Posterior vena cava (tissue), 2 donors: ENCODE data around the gene ARMC5. TPM values are rescaled to one million over a fixed set of nuclear protein-coding genes. Genes with fewer than 3 reads are reported as not detected.
"Not testable (repeated sequence)": the region's sequence is repeated elsewhere in the genome, so short reads cannot be mapped to it uniquely, and the experiment has no call there.

Experiments
- DNase-seq: peaks from one replicate; pipeline ENCODE4 v3.0.0-alpha.2; 2020; ENCODE audit warnings: low spot score
- intact Hi-C, 2 donors: fragments of 100-400 bp; cut with DNase I; formaldehyde crosslinking; loops; one replicate each; pipeline versions ENCODE4 v1.14.1 to v1.14.2; 2022 to 2023
- total RNA-seq, 2 donors: library from RNA; stranded (reverse); fragmentation: NEBNext Ultra II Directional; extraction: Animal tissue kit (Norgen Biotek cat#: 25700); gene quantifications; one replicate each; pipeline ENCODE4 v1.2.1, GENCODE V29; 2021
- donor health status: DM: yes; HTN: yes; CAD: no.
- donor health status: DM: yes; HTN: yes; CAD: no.

Gene ARMC5
- total RNA-seq, 2 donors from 2014 or later, result 6.4 to 8.3 TPM

DNA sequence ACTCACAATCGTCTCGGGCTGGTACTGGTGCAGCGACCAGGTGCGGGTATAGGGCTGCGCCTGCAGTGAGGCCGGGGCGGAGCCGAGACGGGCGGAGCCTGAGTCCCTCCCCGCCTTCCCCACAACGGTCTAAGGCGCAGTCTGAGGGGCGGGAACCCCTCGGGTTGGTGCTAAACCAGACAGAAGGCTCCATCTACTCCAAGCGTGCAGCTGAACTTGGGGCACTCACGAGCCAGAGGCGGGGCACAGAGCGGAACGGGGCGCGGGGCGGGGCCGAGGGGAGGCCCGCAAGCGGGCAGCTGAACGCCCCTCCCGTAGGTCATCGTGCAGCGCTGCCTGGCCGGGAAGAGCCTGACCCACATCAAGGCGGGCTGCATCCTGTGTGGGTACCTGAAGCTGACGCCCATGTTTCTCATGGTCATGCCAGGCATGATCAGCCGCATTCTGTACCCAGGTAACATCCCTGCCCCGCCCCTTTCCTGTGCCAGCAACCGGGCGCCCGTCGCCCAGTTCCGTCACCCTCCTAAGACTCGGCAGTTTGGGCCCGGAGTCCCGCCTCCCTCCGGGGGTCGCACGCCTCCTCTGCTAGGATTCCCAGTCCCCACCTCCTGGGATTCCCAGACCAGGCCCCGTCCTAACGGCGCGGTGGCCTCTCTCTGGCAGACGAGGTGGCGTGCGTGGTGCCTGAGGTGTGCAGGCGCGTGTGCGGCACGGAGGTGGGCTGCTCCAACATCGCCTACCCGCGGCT, 28.6 kb downstream of the ARMC5 start:
- DNase-seq, result peak; percentile 84

GRCh38 chr16:31488468-31489297, 29.4 kb downstream of the ARMC5 start:
- peak; percentile 81 for DNase-seq
- intact Hi-C loops, result no loop called here

More for the DNA sequence above, 28.6 kb downstream of the ARMC5 start:
- intact Hi-C loops, result no loop called here

- intact Hi-C loops, result no loop called here
- no peak for DNase-seq
These were observed 29.9 kb downstream of the ARMC5 start for GRCh38 chr16:31489298-31489564.

DNA sequence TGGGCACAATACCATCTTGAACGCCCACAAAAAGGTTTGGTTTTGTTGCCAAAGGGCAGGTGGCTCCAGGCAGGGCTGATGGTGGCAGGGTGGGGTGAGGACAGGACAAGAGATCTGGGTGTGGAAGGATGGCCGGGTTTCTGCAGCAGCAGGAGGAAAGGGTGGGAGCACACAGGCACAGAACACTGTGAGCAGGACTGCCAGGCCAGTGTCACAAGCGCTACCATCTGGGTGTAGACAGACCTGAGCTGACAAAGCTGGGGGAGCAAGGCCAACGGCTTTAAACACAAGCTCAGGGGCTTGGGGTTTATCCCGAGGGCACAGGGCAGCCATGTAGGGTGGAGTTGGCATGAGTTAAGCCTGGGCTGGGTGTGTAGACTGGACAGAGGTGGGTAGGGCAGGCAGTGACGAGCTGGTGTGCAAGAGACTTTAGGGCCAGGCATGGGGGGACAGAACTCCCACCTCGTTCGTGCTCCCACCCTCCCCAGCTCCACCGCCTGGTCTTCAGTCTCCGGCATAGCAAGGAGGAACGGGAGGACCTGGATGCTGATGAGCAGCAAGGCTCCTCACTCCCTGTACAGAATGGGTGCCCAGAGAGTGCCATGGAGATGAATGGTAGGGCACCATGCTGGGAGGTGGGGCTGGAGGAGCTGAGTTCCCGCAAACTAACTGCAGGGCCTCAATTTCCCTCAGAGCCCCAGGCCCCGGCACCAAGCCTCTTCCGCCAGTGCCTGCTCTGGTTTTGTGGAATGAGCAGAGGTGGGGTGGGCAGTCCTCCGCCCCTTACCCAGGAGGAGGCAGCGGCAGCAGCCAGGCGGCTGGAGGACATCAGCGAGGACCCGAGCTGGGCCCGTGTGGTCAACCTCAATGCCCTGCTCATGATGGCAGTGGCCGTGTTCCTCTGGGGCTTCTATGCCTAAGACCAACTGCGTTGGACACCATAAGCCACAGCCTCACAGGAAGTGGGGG, 30.6 kb downstream of the ARMC5 start:
- intact Hi-C loops, result loop anchor here in 1 of 2 donors (10.0 kb wide), 1 partner anchor 1755 kb away; no protein-coding TSS in a partner anchor
- DNase-seq, result peak; percentile 54

DNA sequence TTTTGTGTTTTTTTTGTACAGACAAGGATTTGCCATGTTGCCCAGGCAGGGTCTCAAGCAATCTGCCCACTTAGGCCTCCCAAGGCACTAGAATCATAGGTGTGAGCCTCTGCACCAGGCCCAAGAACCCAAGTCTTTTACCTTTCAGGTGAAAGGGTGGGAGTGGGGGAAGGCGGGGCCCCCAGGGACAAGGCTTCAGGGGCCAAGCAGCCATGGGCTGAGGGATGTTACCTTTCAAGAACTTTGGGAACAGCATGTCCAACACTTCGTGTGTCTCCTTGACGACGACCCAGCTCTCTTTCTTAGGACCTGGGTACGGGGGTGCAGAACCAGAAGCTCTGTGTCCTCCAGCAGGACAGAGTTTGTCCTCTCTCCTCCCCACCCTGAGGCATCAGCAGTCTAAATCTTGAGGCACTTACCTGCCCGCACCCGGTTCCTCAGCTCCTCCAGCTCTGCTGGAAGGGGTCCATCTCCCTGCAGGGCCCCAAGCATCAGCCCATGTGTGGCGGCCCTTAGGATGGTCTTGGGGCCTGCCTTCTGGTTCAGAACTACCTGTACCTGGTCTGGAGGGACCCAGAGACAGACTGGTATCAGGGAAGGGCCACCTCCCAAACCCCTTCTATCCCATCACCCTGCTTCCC, 32.6 kb downstream of the ARMC5 start:
- peak; percentile 71 for DNase-seq
- intact Hi-C loops, result loop anchor here in 1 of 2 donors (10.0 kb wide), 1 partner anchor 1757 kb away; no protein-coding TSS in a partner anchor

DNA sequence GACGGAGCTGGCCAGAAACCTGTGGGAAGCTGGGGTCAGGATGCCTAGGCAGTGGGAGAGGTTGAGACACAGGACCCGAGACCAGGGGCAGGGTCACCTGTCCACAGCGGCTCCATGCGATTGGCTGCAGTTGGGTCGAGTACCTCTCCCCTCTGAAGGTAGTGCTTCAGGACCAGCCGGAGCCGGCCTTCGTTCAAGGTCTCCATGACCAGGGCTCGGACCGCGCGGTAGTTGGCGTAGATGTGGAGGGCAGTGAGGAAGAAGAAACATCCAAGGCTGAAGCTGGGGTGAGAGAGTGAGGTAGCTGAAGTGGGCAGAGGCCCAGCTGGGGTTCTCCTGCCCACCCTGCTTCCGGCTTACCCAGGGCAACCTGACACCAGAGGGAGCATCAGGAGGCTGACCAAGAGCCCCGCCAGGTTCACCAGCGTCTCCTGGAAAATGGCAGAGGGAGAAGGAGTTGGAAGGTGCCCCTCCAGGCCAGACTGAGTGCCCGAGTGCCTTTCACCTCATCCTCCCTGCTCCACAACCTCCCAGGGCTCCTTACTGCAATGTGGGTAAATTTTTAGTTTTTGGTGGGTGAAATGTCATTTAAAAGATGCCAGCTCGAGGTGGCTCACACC, 34.3 kb downstream of the ARMC5 start:
- intact Hi-C loops, result loop anchor here in 1 of 2 donors (10.0 kb wide), 1 partner anchor 1759 kb away; no protein-coding TSS in a partner anchor
- peak; percentile 58 for DNase-seq

DNA sequence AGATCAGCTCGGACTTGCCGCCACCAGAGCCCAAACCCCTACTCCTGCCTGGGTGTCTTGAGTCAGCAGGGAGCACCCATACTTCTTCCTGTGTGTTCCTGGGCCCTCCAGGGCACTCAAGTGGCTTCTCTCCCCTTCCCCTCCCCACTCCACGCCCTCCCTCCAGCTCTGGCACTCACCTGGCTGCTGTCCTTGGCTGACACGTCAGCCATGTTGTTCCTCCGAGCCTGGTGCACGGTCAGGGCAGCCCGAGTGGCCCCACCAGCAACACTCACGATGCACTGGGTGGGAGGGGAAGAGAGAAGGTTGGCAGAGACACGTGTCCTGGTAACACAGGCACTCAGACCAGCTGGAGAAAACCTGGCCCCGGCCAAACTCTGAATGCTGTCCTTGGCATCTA, 37.4 kb downstream of the ARMC5 start:
- DNase-seq, result peak; percentile 66
- intact Hi-C loops, result loop anchor here in 1 of 2 donors (10.0 kb wide), 1 partner anchor 1762 kb away; no protein-coding TSS in a partner anchor

GRCh38 chr16:31498493-31498892, 39.2 kb downstream of the ARMC5 start:
- DNase-seq, result peak; percentile 50
- intact Hi-C loops, result loop anchor here in 1 of 2 donors (10.0 kb wide), 1 partner anchor 1764 kb away; no protein-coding TSS in a partner anchor

DNA sequence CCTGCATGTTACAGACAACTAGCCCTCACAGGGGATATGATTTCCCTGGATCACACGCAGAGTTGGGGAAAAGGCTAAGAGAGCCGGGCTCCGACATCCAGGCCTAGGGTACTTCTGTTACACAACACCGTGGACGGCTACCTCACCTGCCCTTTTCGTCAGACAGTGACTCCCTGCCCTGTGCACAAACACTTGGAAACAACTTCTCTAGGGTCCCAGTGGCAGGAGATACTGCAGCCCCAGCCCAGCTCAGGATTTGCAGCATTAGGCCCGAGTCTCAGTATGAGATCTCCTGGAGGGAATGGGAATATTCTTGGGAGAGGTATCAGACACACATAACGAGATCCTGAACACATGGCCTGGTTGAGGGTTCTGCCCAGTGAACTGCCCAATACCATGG, 40.6 kb downstream of the ARMC5 start:
- intact Hi-C loops, result loop anchor here in 1 of 2 donors (10.0 kb wide), 1 partner anchor 1765 kb away; no protein-coding TSS in a partner anchor
- DNase-seq, result peak; percentile 52

DNA sequence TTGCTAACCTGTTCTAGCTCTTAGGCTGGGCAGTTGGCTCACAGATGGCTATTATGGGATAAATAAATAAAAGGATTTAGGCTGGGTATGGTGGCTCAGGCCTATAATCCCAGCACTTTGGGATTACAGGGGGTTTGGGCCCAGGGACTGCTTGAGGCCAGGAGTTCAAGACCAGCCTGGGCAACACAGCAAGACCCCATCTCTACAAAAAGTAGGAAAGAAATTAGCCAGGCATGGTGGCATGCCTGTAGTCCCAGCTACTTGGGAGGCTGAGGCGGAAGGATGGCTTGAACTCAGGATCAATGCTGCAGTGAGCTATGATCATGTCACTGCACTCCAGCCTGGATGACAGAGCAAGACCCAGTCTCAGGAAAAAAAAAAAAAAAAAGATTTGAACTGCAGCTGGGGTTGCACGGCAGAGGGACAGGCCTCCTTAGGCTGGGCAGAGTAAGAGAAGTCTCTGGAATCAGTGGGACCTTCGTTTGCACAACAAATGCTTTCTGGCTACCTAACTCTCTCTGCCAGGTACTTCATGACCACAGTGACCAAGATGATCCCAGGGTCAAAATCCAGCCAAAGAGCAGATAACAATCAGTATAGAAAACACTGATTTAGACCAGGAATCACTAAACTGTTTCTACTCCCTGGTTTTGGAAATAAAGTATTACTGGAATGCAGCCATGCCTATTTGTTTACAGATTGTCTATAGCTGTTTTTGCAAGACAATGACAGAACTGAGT, 42.1 kb downstream of the ARMC5 start:
- intact Hi-C loops, result no loop called here
- peak; percentile 6 for DNase-seq

GRCh38 chr16:31501966-31502348, 42.7 kb downstream of the ARMC5 start:
- no peak for DNase-seq
- intact Hi-C loops, result no loop called here

GRCh38 chr16:31502981-31503380, 43.7 kb downstream of the ARMC5 start:
- no peak for DNase-seq
- intact Hi-C loops, result no loop called here

DNA sequence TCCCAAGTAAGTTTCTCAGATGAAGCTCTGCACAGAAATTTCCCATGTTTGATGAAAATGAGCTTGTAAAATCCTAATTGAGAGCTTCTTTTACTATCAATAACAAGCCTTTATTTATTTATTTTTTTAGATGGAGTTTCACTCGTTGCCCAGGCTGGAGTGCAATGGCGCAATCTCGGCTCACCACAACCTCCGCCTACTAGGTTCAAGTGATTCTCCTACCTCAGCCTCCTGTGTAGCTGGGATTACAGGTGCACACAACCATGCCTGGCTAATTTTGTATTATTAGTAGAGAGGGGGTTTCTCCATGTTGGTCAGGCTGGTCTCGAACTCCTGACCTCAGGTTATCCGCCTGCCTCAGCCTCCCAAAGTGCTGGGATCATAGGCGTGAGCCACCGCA, 44.3 kb downstream of the ARMC5 start:
- DNase-seq, intact Hi-C loops: not testable (repeated sequence)

GRCh38 chr16:31504159-31504558, 44.9 kb downstream of the ARMC5 start:
- DNase-seq, result no peak

DNA sequence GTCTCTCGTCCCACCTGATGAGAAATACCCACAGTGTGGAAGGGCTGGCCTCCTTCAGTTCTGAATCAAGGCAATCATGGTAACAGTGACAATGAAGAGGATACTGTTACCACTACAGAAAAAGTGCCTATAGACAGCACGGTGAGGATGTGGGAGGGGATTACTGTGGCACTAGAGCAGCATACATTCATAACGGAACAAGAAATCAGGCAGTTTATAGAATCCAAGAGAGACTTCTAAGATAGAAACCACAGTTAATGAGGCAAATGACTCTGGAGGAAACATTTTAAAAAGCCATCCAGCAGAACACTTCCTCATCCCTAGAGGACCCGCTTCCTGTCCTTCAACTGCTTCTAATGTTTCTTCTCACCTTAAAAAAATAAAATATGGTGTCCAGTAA, 46.2 kb downstream of the ARMC5 start:
- DNase-seq, result no peak
- intact Hi-C loops, result no loop called here

More at GRCh38 chr16:31504159-31504558, 44.9 kb downstream of the ARMC5 start:
- intact Hi-C loops, result no loop called here

DNA sequence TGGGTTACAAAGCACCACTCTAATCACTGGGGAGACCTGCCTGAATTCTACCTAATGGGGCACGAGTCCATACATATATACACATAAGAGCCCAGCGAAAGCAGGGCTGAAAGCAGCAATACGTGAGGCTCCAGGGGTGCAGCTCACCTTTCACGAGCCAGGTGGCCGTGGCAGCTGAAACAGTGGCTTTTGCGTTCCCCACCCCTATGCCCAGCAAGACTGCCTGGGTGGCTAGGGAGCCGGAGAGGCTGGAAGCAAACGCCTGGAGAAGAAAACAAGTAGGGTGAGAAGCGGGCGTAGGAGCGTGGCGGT, 48.3 kb downstream of the ARMC5 start:
- intact Hi-C loops, result no loop called here

GRCh38 chr16:31507929-31508705, 48.8 kb downstream of the ARMC5 start, which contains the start of gene RUSF1:
Gene RUSF1, minus strand, starts transcription at chr16:31508391. Its CDS starts 18 bp downstream, at chr16:31508373.
- intact Hi-C loops, result no loop called here
- peak; percentile 98 for DNase-seq

More for the DNA sequence above, 48.3 kb downstream of the ARMC5 start:
- DNase-seq, result no peak
